Central memory CD8-positive, alpha-beta T cell (primary cell): Measurements from ENCODE around the gene OSBPL3.

Experiments used
- ATAC-seq: fragments of 150-1000 bp; cut with Tn5 transposase; replicated peaks from 2 replicates; pipeline ENCODE4 v1.10.0; 2022; ENCODE audit warnings: mild to moderate bottlenecking, moderate FRiP score, moderate number of reproducible peaks; ENCODE audit not compliant: poor library complexity, severe bottlenecking; ENCODE audit errors: extremely low read depth
- DNase-seq, 2 donors: peaks; one replicate each; pipeline ENCODE4 v3.0.0; 2021; ENCODE audit warnings: low spot score in 2 of 2
- H3K27ac Mint-ChIP-seq: one replicate; pipeline ENCODE4 v1.8.0; 2022; ENCODE audit warnings: low read depth, mild to moderate bottlenecking, moderate library complexity, mixed read lengths
- H3K27me3 Mint-ChIP-seq: one replicate; pipeline ENCODE4 v1.8.0; 2022; ENCODE audit warnings: mixed read lengths
- H3K36me3 Mint-ChIP-seq: one replicate; pipeline ENCODE4 v1.8.0; 2022; ENCODE audit warnings: mild to moderate bottlenecking, moderate library complexity, mixed read lengths; ENCODE audit not compliant: insufficient read depth
- H3K4me1 Mint-ChIP-seq: one replicate; pipeline ENCODE4 v1.8.0; 2022; ENCODE audit warnings: mixed read lengths
- H3K4me3 Mint-ChIP-seq: one replicate; pipeline ENCODE4 v1.8.0; 2022; ENCODE audit warnings: mild to moderate bottlenecking, moderate library complexity, mixed read lengths
- H3K9me3 Mint-ChIP-seq: one replicate; pipeline ENCODE4 v1.8.0; 2022; ENCODE audit warnings: mixed read lengths

OSBPL3 gene

GRCh38 chr7:24857623-24858022 lies 122.4 kb downstream of the OSBPL3 start:
- ATAC-seq, result no peak
- no peaks in the 10 kb centered on the region for H3K9me3 Mint-ChIP-seq
- H3K4me1 Mint-ChIP-seq, result peaks cover 16% of the 10 kb centered on the region
- DNase-seq, result no peak
- H3K27ac Mint-ChIP-seq, result no peak overlapping the region
- no peak overlapping the region for H3K4me3 Mint-ChIP-seq
- no peaks in the 10 kb centered on the region for H3K27me3 Mint-ChIP-seq
- H3K36me3 Mint-ChIP-seq, result peaks cover 16% of the 10 kb centered on the region

- Mint-ChIP-seq H3K9me3 (no peaks in the 10 kb centered on the region), H3K27ac (peak overlapping the region; percentile 20), H3K4me3 (no peak overlapping the region), H3K36me3 (peaks cover 18% of the 10 kb centered on the region), H3K27me3 (no peaks in the 10 kb centered on the region), H3K4me1 (peaks cover 16% of the 10 kb centered on the region)
- DNase-seq, result no peak
- no peak for ATAC-seq
Measured at GRCh38 chr7:24854866-24855265, 125.1 kb downstream of the OSBPL3 start.

- ATAC-seq, result no peak
- Mint-ChIP-seq H3K27ac (no peak overlapping the region), H3K4me3 (no peak overlapping the region), H3K27me3 (no peaks in the 10 kb centered on the region), H3K4me1 (peaks cover 5% of the 10 kb centered on the region), H3K9me3 (no peaks in the 10 kb centered on the region), H3K36me3 (peaks cover 34% of the 10 kb centered on the region)
- no peak for DNase-seq
Measured at GRCh38 chr7:24851786-24852185, 128.2 kb downstream of the OSBPL3 start.

GRCh38 chr7:24848878-24849277 lies 131.1 kb downstream of the OSBPL3 start:
- Mint-ChIP-seq H3K36me3 (peaks cover 31% of the 10 kb centered on the region), H3K27me3 (no peaks in the 10 kb centered on the region), H3K9me3 (no peaks in the 10 kb centered on the region), H3K4me3 (no peak overlapping the region), H3K4me1 (no peaks in the 10 kb centered on the region), H3K27ac (no peak overlapping the region)
- ATAC-seq (no peak), DNase-seq (no peak)

GRCh38 chr7:24847754-24848153 lies 132.2 kb downstream of the OSBPL3 start:
- no peak overlapping the region for H3K27ac Mint-ChIP-seq
- no peak for ATAC-seq
- H3K27me3 Mint-ChIP-seq, result no peaks in the 10 kb centered on the region
- no peaks in the 10 kb centered on the region for H3K9me3 Mint-ChIP-seq
- peaks cover 4% of the 10 kb centered on the region for H3K4me1 Mint-ChIP-seq
- peaks cover 31% of the 10 kb centered on the region for H3K36me3 Mint-ChIP-seq
- DNase-seq, result no peak
- no peak overlapping the region for H3K4me3 Mint-ChIP-seq

- no peak for DNase-seq
- Mint-ChIP-seq H3K9me3 (no peaks in the 10 kb centered on the region), H3K27me3 (no peaks in the 10 kb centered on the region), H3K27ac (no peak overlapping the region), H3K4me1 (peaks cover 9% of the 10 kb centered on the region), H3K4me3 (no peak overlapping the region), H3K36me3 (peaks cover 22% of the 10 kb centered on the region)
- ATAC-seq, result no peak
Measured at GRCh38 chr7:24843821-24844434, 136.1 kb downstream of the OSBPL3 start.

- no peak overlapping the region for H3K27ac Mint-ChIP-seq
- H3K9me3 Mint-ChIP-seq, result no peaks in the 10 kb centered on the region
- H3K27me3 Mint-ChIP-seq, result no peaks in the 10 kb centered on the region
- no peak overlapping the region for H3K4me3 Mint-ChIP-seq
- DNase-seq, result no peak
- peaks cover 16% of the 10 kb centered on the region for H3K4me1 Mint-ChIP-seq
- H3K36me3 Mint-ChIP-seq, result peaks cover 16% of the 10 kb centered on the region
- ATAC-seq, result no peak
Measured at GRCh38 chr7:24842449-24843241, 137.3 kb downstream of the OSBPL3 start.

- Mint-ChIP-seq H3K27ac (no peak overlapping the region), H3K9me3 (no peaks in the 10 kb centered on the region), H3K4me1 (peaks cover 16% of the 10 kb centered on the region), H3K4me3 (no peak overlapping the region), H3K27me3 (no peaks in the 10 kb centered on the region), H3K36me3 (peaks cover 15% of the 10 kb centered on the region)
- no peak for DNase-seq
- no peak for ATAC-seq
Measured at GRCh38 chr7:24842029-24842428, 137.9 kb downstream of the OSBPL3 start.

GRCh38 chr7:24840563-24840962 lies 139.4 kb downstream of the OSBPL3 start:
- H3K4me1 Mint-ChIP-seq, result peaks cover 26% of the 10 kb centered on the region
- no peak for ATAC-seq
- peaks cover 14% of the 10 kb centered on the region for H3K36me3 Mint-ChIP-seq
- H3K9me3 Mint-ChIP-seq, result no peaks in the 10 kb centered on the region
- H3K27ac Mint-ChIP-seq, result no peak overlapping the region
- no peaks in the 10 kb centered on the region for H3K27me3 Mint-ChIP-seq
- no peak for DNase-seq
- no peak overlapping the region for H3K4me3 Mint-ChIP-seq

GRCh38 chr7:24836084-24836483 lies 143.9 kb downstream of the OSBPL3 start:
- Mint-ChIP-seq H3K4me3 (peak overlapping the region; percentile 16), H3K27ac (peak overlapping the region; percentile 54), H3K4me1 (peaks cover 22% of the 10 kb centered on the region), H3K9me3 (no peaks in the 10 kb centered on the region), H3K27me3 (no peaks in the 10 kb centered on the region), H3K36me3 (peaks cover 19% of the 10 kb centered on the region)
- ATAC-seq (peak; percentile 73), DNase-seq (no peak)

GRCh38 chr7:24835643-24836042 lies 144.3 kb downstream of the OSBPL3 start:
- H3K4me3 Mint-ChIP-seq, result no peak overlapping the region
- DNase-seq (no peak), ATAC-seq (peak; percentile 11)
- peaks cover 22% of the 10 kb centered on the region for H3K4me1 Mint-ChIP-seq
- H3K27ac Mint-ChIP-seq, result no peak overlapping the region
- peaks cover 20% of the 10 kb centered on the region for H3K36me3 Mint-ChIP-seq
- no peaks in the 10 kb centered on the region for H3K27me3 Mint-ChIP-seq
- no peaks in the 10 kb centered on the region for H3K9me3 Mint-ChIP-seq

- Mint-ChIP-seq H3K9me3 (no peaks in the 10 kb centered on the region), H3K36me3 (peaks cover 20% of the 10 kb centered on the region), H3K4me1 (peaks cover 24% of the 10 kb centered on the region), H3K4me3 (no peak overlapping the region), H3K27me3 (no peaks in the 10 kb centered on the region), H3K27ac (no peak overlapping the region)
- ATAC-seq, result no peak
- DNase-seq, result no peak
Measured at GRCh38 chr7:24834128-24834798, 145.7 kb downstream of the OSBPL3 start.

GRCh38 chr7:24833549-24833948 lies 146.4 kb downstream of the OSBPL3 start:
- no peak overlapping the region for H3K4me3 Mint-ChIP-seq
- peaks cover 21% of the 10 kb centered on the region for H3K36me3 Mint-ChIP-seq
- H3K27me3 Mint-ChIP-seq, result no peaks in the 10 kb centered on the region
- H3K27ac Mint-ChIP-seq, result no peak overlapping the region
- DNase-seq (no peak), ATAC-seq (no peak)
- no peaks in the 10 kb centered on the region for H3K9me3 Mint-ChIP-seq
- H3K4me1 Mint-ChIP-seq, result peaks cover 24% of the 10 kb centered on the region
